Tibial nerve (tissue), 4 donors: ENCODE measurements around the gene QRSL1. TPM values are rescaled to one million over a fixed set of nuclear protein-coding genes. Genes with fewer than 3 reads are reported as not detected.

Experiments used
- DNase-seq, 2 donors: peaks; one replicate each; pipeline ENCODE4 v3.0.0-alpha.2; 2019; ENCODE audit warnings: low spot score in 2 of 2
- H3K27ac ChIP-seq, 4 donors: fragments of 200-600 bp; sonication (generic) in 3 of 4; one replicate each; pipeline ENCODE4 v1.5.1; 2017 to 2019; ENCODE audit warnings: mild to moderate bottlenecking in 1 of 4
- H3K27me3 ChIP-seq, 2 donors: fragments of 200-600 bp; sonication (generic) in 1 of 2; one replicate each; pipeline versions ENCODE4 v1.5.1 to v1.6.0; 2017 to 2019
- H3K36me3 ChIP-seq, 3 donors: fragments of 200-600 bp; sonication (generic); one replicate each; pipeline ENCODE4 v1.5.1; 2018 to 2019
- H3K4me1 ChIP-seq, 4 donors: fragments of 200-600 bp; sonication (generic) in 3 of 4; one replicate each; pipeline ENCODE4 v1.5.1; 2017 to 2019
- H3K4me3 ChIP-seq, 4 donors: fragments of 200-600 bp; sonication (generic) in 3 of 4; one replicate each; pipeline ENCODE4 v1.5.1; 2017 to 2019; ENCODE audit warnings: mild to moderate bottlenecking in 1 of 4, moderate library complexity in 1 of 4
- H3K9me3 ChIP-seq, 4 donors: fragments of 200-600 bp; sonication (generic) in 3 of 4; one replicate each; pipeline ENCODE4 v1.5.1; 2017 to 2019
- CTCF ChIP-seq, 5 experiments: fragments of 200-600 bp in 3 of 5; fragments of 450-650 bp in 2 of 5; sonication (generic) in 3 of 5; IDR thresholded peaks; one replicate each; pipeline ENCODE4 v1.5.1; 2016 to 2019; ENCODE audit warnings: antibody characterized with exemption in 5 of 5, mild to moderate bottlenecking in 3 of 5, moderate library complexity in 2 of 5
- EP300 ChIP-seq, 2 donors: sonication (generic); formaldehyde crosslinking; IDR thresholded peaks; one replicate each; pipeline ENCODE4 v1.6.1; 2017; ENCODE audit warnings: antibody characterized with exemption in 2 of 2, mild to moderate bottlenecking in 1 of 2
- POLR2A ChIP-seq, 2 donors: fragments of 450-650 bp; IDR thresholded peaks; one replicate each; pipeline ENCODE4 v1.6.1; 2017; ENCODE audit warnings: antibody characterized with exemption in 2 of 2, mild to moderate bottlenecking in 2 of 2, moderate library complexity in 2 of 2
- WGBS, 2 donors: methylation state at CpG; one replicate each; pipeline ENCODE4 v1.1.5; 2018; 5-methylcytosine and 5-hydroxymethylcytosine counted together
- total RNA-seq, 4 donors: library from RNA; depleted of rRNA; stranded (reverse); fragments of >200 nt; gene quantifications; one replicate each; pipeline ENCODE4 v1.1.0, GENCODE V29; 2016

Gene QRSL1
- total RNA-seq, 4 donors from 2014 or later = 9.6 to 14.0 (median 11.1) TPM

- DNase-seq = no peak
- Histone ChIP-seq H3K9me3 (no peaks in the 10 kb centered on the region), H3K36me3 (peaks cover 0 to 12% (median 0%) of the 10 kb centered on the region in 3 donors), H3K4me3 (no peak overlapping the region), H3K4me1 (no peaks in the 10 kb centered on the region), H3K27ac (no peak overlapping the region), H3K27me3 (no peaks in the 10 kb centered on the region)
- WGBS, 2 donors = 50 to 100% methylated on average over 2 of the region's 2 CpGs
- TF ChIP-seq POLR2A (IDR thresholded peaks at IDR 0.05) (no peak), CTCF (IDR thresholded peaks at IDR 0.05) (no peak), EP300 (IDR thresholded peaks at IDR 0.05) (no peak)
Measured at GRCh38 chr6:106599440-106599839, 29.9 kb upstream of the QRSL1 start.

- H3K4me3 ChIP-seq = no peak overlapping the region
- TF ChIP-seq EP300 (IDR thresholded peaks at IDR 0.05) = no peak
- TF ChIP-seq POLR2A (IDR thresholded peaks at IDR 0.05) = no peak
- no peak for TF ChIP-seq CTCF (IDR thresholded peaks at IDR 0.05)
- no peaks in the 10 kb centered on the region for H3K4me1 ChIP-seq
- no peak for DNase-seq
- peaks cover 0 to 12% (median 0%) of the 10 kb centered on the region in 3 donors for H3K36me3 ChIP-seq
- H3K27me3 ChIP-seq = no peaks in the 10 kb centered on the region
- no peak overlapping the region for H3K27ac ChIP-seq
- H3K9me3 ChIP-seq = no peaks in the 10 kb centered on the region
- 92 to 96% methylated on average over 2 of the region's 2 CpGs for WGBS, 2 donors
Measured at GRCh38 chr6:106600329-106600728, 29.0 kb upstream of the QRSL1 start.

GRCh38 chr6:106608080-106608668, 21.2 kb upstream of the QRSL1 start:
- WGBS, 2 donors = 22 to 24% methylated on average over 2 of the region's 2 CpGs
- peak in 1 of 2 donors; percentile 56 for DNase-seq
- Histone ChIP-seq H3K4me3 (no peak overlapping the region), H3K9me3 (no peaks in the 10 kb centered on the region), H3K27ac (no peak overlapping the region), H3K27me3 (no peaks in the 10 kb centered on the region), H3K4me1 (no peaks in the 10 kb centered on the region), H3K36me3 (peaks cover 0 to 17% (median 0%) of the 10 kb centered on the region in 3 donors)
- TF ChIP-seq EP300 (IDR thresholded peaks at IDR 0.05) (no peak), CTCF (IDR thresholded peaks at IDR 0.05) (peak in 3 of 5 experiments; percentile 9 to 51 (median 26)), POLR2A (IDR thresholded peaks at IDR 0.05) (no peak)

GRCh38 chr6:106609699-106610098, 19.7 kb upstream of the QRSL1 start:
- WGBS, 2 donors = 71 to 72% methylated on average over 6 of the region's 6 CpGs
- H3K27ac ChIP-seq = no peak overlapping the region
- no peaks in the 10 kb centered on the region for H3K9me3 ChIP-seq
- no peaks in the 10 kb centered on the region for H3K27me3 ChIP-seq
- H3K4me3 ChIP-seq = no peak overlapping the region
- DNase-seq = no peak
- TF ChIP-seq EP300 (IDR thresholded peaks at IDR 0.05) = no peak
- no peak for TF ChIP-seq POLR2A (IDR thresholded peaks at IDR 0.05)
- TF ChIP-seq CTCF (IDR thresholded peaks at IDR 0.05) = no peak
- peaks cover 0 to 32% (median 0%) of the 10 kb centered on the region in 3 donors for H3K36me3 ChIP-seq
- H3K4me1 ChIP-seq = no peaks in the 10 kb centered on the region

- DNase-seq = no peak
- no peak overlapping the region for H3K27ac ChIP-seq
- no peaks in the 10 kb centered on the region for H3K9me3 ChIP-seq
- no peaks in the 10 kb centered on the region for H3K27me3 ChIP-seq
- no peak overlapping the region for H3K4me3 ChIP-seq
- peaks cover 0 to 37% (median 0%) of the 10 kb centered on the region in 3 donors for H3K36me3 ChIP-seq
- 93 to 95% methylated on average over 2 of the region's 2 CpGs for WGBS, 2 donors
- H3K4me1 ChIP-seq = no peaks in the 10 kb centered on the region
- TF ChIP-seq POLR2A (IDR thresholded peaks at IDR 0.05) (no peak), EP300 (IDR thresholded peaks at IDR 0.05) (no peak), CTCF (IDR thresholded peaks at IDR 0.05) (no peak)
Measured at GRCh38 chr6:106611030-106611429, 18.3 kb upstream of the QRSL1 start.
